B cell (primary cell): ENCODE measurements around the gene FBXO44. TPM values are rescaled to one million over a fixed set of nuclear protein-coding genes. Genes with fewer than 3 reads are reported as not detected.

ENCODE experiments used
- ATAC-seq: fragments of 200-7000 bp; cut with Tn5 transposase; one replicate; pipeline ENCODE4 v1.10.0; 2021; ENCODE audit warnings: low read depth, mild to moderate bottlenecking, moderate number of reproducible peaks, moderate library complexity
- CTCF ChIA-PET: fragments of 350-600 bp; sonication (Branson Sonifier 250); formaldehyde crosslinking; loops from one replicate; lab custom pipeline; 2021; ENCODE audit warnings: antibody characterized with exemption, inconsistent platforms; lab: Charles Lee
- POLR2A ChIA-PET: fragments of 350-600 bp; sonication (Branson Sonifier 250); formaldehyde crosslinking; loops from one replicate; lab custom pipeline; 2021; ENCODE audit warnings: antibody characterized with exemption; lab: Charles Lee
- DNase-seq: peaks from one replicate; pipeline ENCODE4 v3.0.0; 2013
- H2AFZ ChIP-seq: 2 replicates; pipeline ENCODE4 v1.6.1; 2012; ENCODE audit warnings: mild to moderate bottlenecking, low read depth, low read length; ENCODE audit not compliant: insufficient read depth, poor library complexity, severe bottlenecking
- H3K27ac ChIP-seq, 2 donors: 1 replicate in 1 of 2; 2 replicates in 1 of 2; pipeline ENCODE4 v1.5.1; 2012 to 2013; ENCODE audit warnings: low read length in 2 of 2, mild to moderate bottlenecking in 2 of 2, moderate library complexity in 1 of 2
- H3K27me3 ChIP-seq, 4 experiments: fragments of 200-600 bp in 1 of 4; sonication (generic) in 1 of 4; replicated peaks in 1 of 4; 1 replicate in 2 of 4; 2 replicates in 2 of 4; pipeline versions ENCODE4 v1.6.1 to v1.7.0; 2013 to 2016; ENCODE audit warnings: low read length in 3 of 4, mild to moderate bottlenecking in 2 of 4, mixed read lengths in 1 of 4, moderate library complexity in 1 of 4; ENCODE audit not compliant: insufficient read depth in 4 of 4, control insufficient read depth in 3 of 4; ENCODE audit errors: control extremely low read depth in 1 of 4
- H3K36me3 ChIP-seq, 2 experiments: replicated peaks in 1 of 2; 1 replicate in 1 of 2; 2 replicates in 1 of 2; pipeline versions ENCODE4 v1.6.1 to v1.7.1; 2013; ENCODE audit warnings: low read length in 1 of 2; ENCODE audit not compliant: insufficient read depth in 2 of 2, control insufficient read depth in 1 of 2; ENCODE audit errors: control extremely low read depth in 1 of 2, extremely low read depth in 1 of 2
- H3K4me1 ChIP-seq, 2 donors: fragments of 200-600 bp in 1 of 2; sonication (generic) in 1 of 2; 1 replicate in 1 of 2; 2 replicates in 1 of 2; pipeline versions ENCODE4 v1.5.1 to v1.6.1; 2013 to 2017; ENCODE audit warnings: low read length in 2 of 2; ENCODE audit not compliant: control insufficient read depth in 2 of 2, insufficient read depth in 2 of 2
- H3K4me2 ChIP-seq: replicated peaks from 2 replicates; pipeline ENCODE3; 2012; ENCODE audit warnings: mild to moderate bottlenecking, low read depth, low read length; ENCODE audit not compliant: poor library complexity, severe bottlenecking
- H3K4me3 ChIP-seq, 5 experiments: fragments of 200-600 bp in 1 of 5; sonication (generic) in 1 of 5; 1 replicate in 3 of 5; 2 replicates in 2 of 5; pipeline versions ENCODE4 v1.5.1 to v1.7.0; 2011 to 2016; ENCODE audit warnings: low read length in 4 of 5, mild to moderate bottlenecking in 4 of 5, low read depth in 2 of 5, control low read depth in 1 of 5, moderate library complexity in 1 of 5; ENCODE audit not compliant: insufficient read depth in 1 of 5; ENCODE audit errors: control extremely low read depth in 1 of 5, extremely low read depth in 1 of 5
- H3K79me2 ChIP-seq: fragments of 200-600 bp; sonication (generic); one replicate; pipeline ENCODE4 v1.6.0; 2016; ENCODE audit warnings: low read length; ENCODE audit not compliant: control insufficient read depth, insufficient read depth
- H3K9ac ChIP-seq: fragments of 200-600 bp; sonication (generic); 2 replicates; pipeline ENCODE4 v1.6.1; 2017; ENCODE audit warnings: mild to moderate bottlenecking, low read length, moderate library complexity
- H3K9me3 ChIP-seq, 3 donors: one replicate each; pipeline versions ENCODE4 v1.6.1 to v1.7.1; 2013; ENCODE audit warnings: low read length in 2 of 3; ENCODE audit not compliant: control insufficient read depth in 2 of 3, insufficient read depth in 1 of 3; ENCODE audit errors: control extremely low read depth in 1 of 3
- H4K20me1 ChIP-seq: 2 replicates; pipeline ENCODE4 v1.6.0; 2012; ENCODE audit warnings: mild to moderate bottlenecking, low read length; ENCODE audit not compliant: insufficient read depth, control insufficient read depth, poor library complexity, severe bottlenecking
- H3K27ac Mint-ChIP-seq: one replicate; pipeline ENCODE4 v1.8.0; 2021; ENCODE audit warnings: mixed read lengths
- H3K27me3 Mint-ChIP-seq: one replicate; pipeline ENCODE4 v1.8.0; 2021; ENCODE audit warnings: mixed read lengths
- H3K4me1 Mint-ChIP-seq: one replicate; pipeline ENCODE4 v1.8.0; 2021; ENCODE audit warnings: mixed read lengths
- H3K4me3 Mint-ChIP-seq: one replicate; pipeline ENCODE4 v1.8.0; 2021; ENCODE audit warnings: mixed read lengths
- H3K9me3 Mint-ChIP-seq: one replicate; pipeline ENCODE4 v1.8.0; 2022; ENCODE audit warnings: mixed read lengths; ENCODE audit not compliant: insufficient read depth
- CTCF ChIP-seq: fragments of 200-600 bp; IDR thresholded peaks from one replicate; pipeline ENCODE4 v1.8.0; 2022; ENCODE audit warnings: antibody characterized with exemption, mild to moderate bottlenecking
- EZH2 ChIP-seq: IDR thresholded peaks from 2 replicates; pipeline ENCODE4 v1.6.1; 2012; ENCODE audit warnings: borderline replicate concordance, low read depth, mild to moderate bottlenecking, moderate library complexity, low read length; ENCODE audit not compliant: insufficient read depth, poor library complexity, severe bottlenecking
- WGBS: methylation state at CpG from one replicate; pipeline ENCODE4 v1.1.5; 2013; ENCODE audit warnings: missing lambda C conversion rate; ENCODE audit not compliant: insufficient coverage; 5-methylcytosine and 5-hydroxymethylcytosine counted together
- intact Hi-C: fragments of 100-400 bp; cut with micrococcal nuclease; formaldehyde crosslinking; loops from one replicate; pipeline ENCODE4 v1.10.0; 2022
- polyA minus RNA-seq: library from RNA; depleted of rRNA, polyadenylated mRNA; stranded (reverse); fragments of >200 nt; gene quantifications from 2 replicates; pipeline ENCODE4 v1.2.3, GENCODE V29; 2012
- polyA plus RNA-seq: library from polyadenylated mRNA; depleted of rRNA; stranded (reverse); fragments of >200 nt; gene quantifications from 2 replicates; pipeline ENCODE4 v1.2.3, GENCODE V29; 2012
- total RNA-seq, 2 donors: library from RNA; stranded (reverse); fragments of 120-200 nt in 1 of 2; gene quantifications; 1 replicate in 1 of 2; 2 replicates in 1 of 2; pipeline versions ENCODE4 v1.2.3 to v1.2.4, GENCODE V29; 2013 to 2022

FBXO44 gene, protein sequence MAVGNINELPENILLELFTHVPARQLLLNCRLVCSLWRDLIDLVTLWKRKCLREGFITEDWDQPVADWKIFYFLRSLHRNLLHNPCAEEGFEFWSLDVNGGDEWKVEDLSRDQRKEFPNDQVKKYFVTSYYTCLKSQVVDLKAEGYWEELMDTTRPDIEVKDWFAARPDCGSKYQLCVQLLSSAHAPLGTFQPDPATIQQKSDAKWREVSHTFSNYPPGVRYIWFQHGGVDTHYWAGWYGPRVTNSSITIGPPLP
- total RNA-seq (58.6 and 61.5 TPM in 2 replicates), polyA plus RNA-seq (88.8 and 101 TPM in 2 replicates), polyA minus RNA-seq (42.7 and 44.0 TPM in 2 replicates)
- 29.2 TPM for total RNA-seq (2013)

DNA sequence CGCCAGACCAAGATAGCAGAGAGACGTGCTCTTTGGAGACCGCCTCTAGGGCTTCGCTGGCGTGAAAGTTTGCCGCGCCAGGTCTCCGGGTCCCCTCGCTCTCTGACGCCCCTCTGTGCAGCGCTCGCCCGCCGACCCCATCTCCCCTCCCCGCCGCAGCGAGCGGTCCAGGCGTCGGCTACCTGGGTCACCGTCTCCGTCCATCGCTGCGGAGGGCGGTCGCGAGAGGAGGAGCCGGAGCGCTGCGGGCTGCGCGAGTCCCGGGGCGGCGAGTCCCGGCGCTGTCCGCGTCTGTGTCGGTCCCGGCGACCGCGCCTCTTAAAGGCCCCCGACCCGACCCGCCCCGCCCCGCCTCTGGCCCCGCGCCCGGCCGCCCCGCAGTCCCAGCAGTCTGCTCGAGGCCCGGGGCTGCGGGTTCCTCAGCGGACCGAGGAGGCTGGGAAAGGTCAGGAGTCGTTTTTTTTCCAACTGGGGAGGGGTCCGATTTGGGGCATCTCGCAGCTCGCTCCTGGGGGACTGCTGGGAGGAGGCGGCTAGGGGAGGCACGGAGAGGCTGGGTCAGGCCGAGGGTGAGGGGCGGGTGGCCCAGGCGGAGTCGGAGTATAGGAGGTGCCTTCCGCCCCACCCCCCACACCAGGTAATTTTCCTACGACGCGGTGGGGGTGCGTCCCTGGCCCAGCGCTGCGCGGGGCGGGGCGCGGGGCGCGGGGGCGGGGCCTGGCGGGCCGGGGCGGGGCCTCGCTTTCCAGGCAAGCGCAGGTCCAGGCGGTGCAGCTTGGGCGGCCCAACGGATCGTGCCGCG lies at the start of gene FBXO44, which contains the start of gene FBXO2:
Gene FBXO44, plus strand, starts transcription at position 741 of the 802 bp plus-strand sequence. CDS start 959 bp downstream, outside the sequence.
Gene FBXO2, minus strand, starts transcription at position 293 of the 802 bp plus-strand sequence. Its CDS starts 89 bp downstream, at position 204.
- CTCF ChIA-PET, result interaction anchor here (0.8 to 18.9 kb wide), 4 partner anchors 9 to 69 kb away, joined by 4 to 231 read pairs (median 32); partner anchors contain the start of gene FBXO6
- H3K79me2 ChIP-seq, result no peaks in the 10 kb centered on the region
- Mint-ChIP-seq H3K27ac (peak within 1 kb of the TSS; percentile 50), H3K27me3 (no peaks in the 10 kb centered on the region), H3K9me3 (no peaks in the 10 kb centered on the region), H3K4me3 (peak within 1 kb of the TSS; percentile 84), H3K4me1 (peaks cover 28% of the 10 kb centered on the region)
- DNase-seq, result peak; percentile 77
- peak within 1 kb of the TSS; percentile 95 for H3K4me2 ChIP-seq
- POLR2A ChIA-PET, result interaction anchor here (0.6 to 1.4 kb wide), 4 partner anchors 9 to 729 kb away, joined by 3 to 8 read pairs (median 6); partner anchors contain the start of gene FBXO6
- WGBS, result 10% methylated on average over 84 of the region's 94 CpGs
- no peaks in the 10 kb centered on the region for H3K9me3 ChIP-seq
- peaks cover 11% of the 10 kb centered on the region for H4K20me1 ChIP-seq
- peaks cover 0 to 10% of the 10 kb centered on the region in 2 experiments for H3K36me3 ChIP-seq
- TF ChIP-seq EZH2 (no peak), CTCF (no peak)
- H3K27me3 ChIP-seq, result no peaks in the 10 kb centered on the region
- peaks cover 22 to 35% of the 10 kb centered on the region in 2 donors for H3K4me1 ChIP-seq
- intact Hi-C loops, result loop anchor here (1.0 to 5.0 kb wide), 7 partner anchors 10 to 392 kb away; partner anchors contain the start of genes FBXO6, MAD2L2, MTHFR and MTOR
- H2AFZ ChIP-seq, result peak within 1 kb of the TSS; percentile 80
- peak within 1 kb of the TSS in 1 of 2 donors; percentile 25 for H3K27ac ChIP-seq
- H3K4me3 ChIP-seq, result peak within 1 kb of the TSS in 4 of 5 experiments; percentile 69 to 82 (median 74)
- peak; percentile 86 for ATAC-seq
- peak within 1 kb of the TSS; percentile 70 for H3K9ac ChIP-seq
